ENCODE measurements around the gene FZD4. TPM values are rescaled to one million over a fixed set of nuclear protein-coding genes. Genes with fewer than 3 reads are reported as not detected.

The FZD4 gene
- total RNA-seq, 5 donors from 2014 or later (not counting 1 experiment from before 2014, with no cell fraction given) = 0.13 to 0.35 (median 0.20) TPM; not detected in 2

GRCh38 chr11:86934582-86934900 is 20.7 kb downstream of the FZD4 start:
- Histone ChIP-seq H3K27me3 (replicated peaks in 1 of 2; ENCODE audit: control insufficient read depth in 2 of 2, extremely low read depth in 1 of 2, insufficient read depth in 2 of 2, low read length in 1 of 2) (no peaks in the 10 kb centered on the region), H3K27ac (ENCODE audit: low read length) (no peak overlapping the region), H3K36me3 (ENCODE audit: control insufficient read depth in 2 of 2, extremely low read depth in 1 of 2, insufficient read depth in 1 of 2, low read length in 1 of 2) (no peaks in the 10 kb centered on the region), H3K4me3 (ENCODE audit: control insufficient read depth in 1 of 2, extremely low read depth in 1 of 2, low read length in 1 of 2) (no peak overlapping the region), H3K9me3 (no peaks in the 10 kb centered on the region), H3K4me1 (ENCODE audit: control insufficient read depth in 1 of 2, extremely low read depth in 1 of 2, insufficient read depth in 2 of 2, low read length in 2 of 2) (no peaks in the 10 kb centered on the region)
- DNase-seq = no peak
- no peaks in the 10 kb centered on the region for H3K36me3 Mint-ChIP-seq
- no peak overlapping the region for H3K4me3 Mint-ChIP-seq
- CTCF ChIA-PET = interaction anchor here (0.9 to 1.6 kb wide), 5 partner anchors 18 to 486 kb away, joined by 3 to 6 read pairs (median 3); no protein-coding TSS in a partner anchor
- peaks cover 3 to 5% of the 10 kb centered on the region in 2 donors for H3K27me3 Mint-ChIP-seq
- no peak for ATAC-seq (replicated peaks in 1 of 4)
- no peaks in the 10 kb centered on the region for H3K4me1 Mint-ChIP-seq
- H3K9me3 Mint-ChIP-seq = no peaks in the 10 kb centered on the region
- no peak overlapping the region for H3K27ac Mint-ChIP-seq
- POLR2A ChIA-PET = no interaction called here

GRCh38 chr11:86933891-86934581 is 21.2 kb downstream of the FZD4 start:
- WGBS (ENCODE audit: insufficient coverage) = no CpG with 5 or more reads among the region's 7 CpGs
- DNase-seq (no peak), ATAC-seq (replicated peaks in 1 of 4) (no peak)
- H3K36me3 Mint-ChIP-seq = no peaks in the 10 kb centered on the region
- Histone ChIP-seq H3K4me1 (ENCODE audit: control insufficient read depth in 1 of 2, extremely low read depth in 1 of 2, insufficient read depth in 2 of 2, low read length in 2 of 2) (no peaks in the 10 kb centered on the region), H3K27ac (ENCODE audit: low read length) (no peak overlapping the region), H3K4me3 (ENCODE audit: control insufficient read depth in 1 of 2, extremely low read depth in 1 of 2, low read length in 1 of 2) (no peak overlapping the region), H3K36me3 (ENCODE audit: control insufficient read depth in 2 of 2, extremely low read depth in 1 of 2, insufficient read depth in 1 of 2, low read length in 1 of 2) (no peaks in the 10 kb centered on the region), H3K9me3 (no peaks in the 10 kb centered on the region), H3K27me3 (replicated peaks in 1 of 2; ENCODE audit: control insufficient read depth in 2 of 2, extremely low read depth in 1 of 2, insufficient read depth in 2 of 2, low read length in 1 of 2) (no peaks in the 10 kb centered on the region)
- no peak overlapping the region for H3K27ac Mint-ChIP-seq
- no peaks in the 10 kb centered on the region for H3K9me3 Mint-ChIP-seq
- H3K4me1 Mint-ChIP-seq = no peaks in the 10 kb centered on the region
- POLR2A ChIA-PET = no interaction called here
- CTCF ChIA-PET = interaction anchor here (0.5 to 1.6 kb wide), 4 partner anchors 19 to 384 kb away, joined by 3 to 6 read pairs (median 4); no protein-coding TSS in a partner anchor
- H3K27me3 Mint-ChIP-seq = peaks cover 3 to 5% of the 10 kb centered on the region in 2 donors
- no peak overlapping the region for H3K4me3 Mint-ChIP-seq

- ATAC-seq (replicated peaks in 1 of 4) = no peak
- DNase-seq = no peak
- POLR2A ChIA-PET = no interaction called here
- Mint-ChIP-seq H3K36me3 (no peaks in the 10 kb centered on the region), H3K9me3 (no peaks in the 10 kb centered on the region), H3K4me1 (no peaks in the 10 kb centered on the region), H3K27ac (no peak overlapping the region), H3K4me3 (no peak overlapping the region), H3K27me3 (peaks cover 1 to 2% of the 10 kb centered on the region in 2 donors)
- Histone ChIP-seq H3K9me3 (no peaks in the 10 kb centered on the region), H3K27me3 (replicated peaks in 1 of 2; ENCODE audit: control insufficient read depth in 2 of 2, extremely low read depth in 1 of 2, insufficient read depth in 2 of 2, low read length in 1 of 2) (no peaks in the 10 kb centered on the region), H3K36me3 (ENCODE audit: control insufficient read depth in 2 of 2, extremely low read depth in 1 of 2, insufficient read depth in 1 of 2, low read length in 1 of 2) (no peaks in the 10 kb centered on the region), H3K27ac (ENCODE audit: low read length) (no peak overlapping the region), H3K4me3 (ENCODE audit: control insufficient read depth in 1 of 2, extremely low read depth in 1 of 2, low read length in 1 of 2) (no peak overlapping the region), H3K4me1 (ENCODE audit: control insufficient read depth in 1 of 2, extremely low read depth in 1 of 2, insufficient read depth in 2 of 2, low read length in 2 of 2) (no peaks in the 10 kb centered on the region)
- CTCF ChIA-PET = interaction anchor here in 1 of 2 donors (0.7 kb wide), 1 partner anchor 8 kb away, joined by 3 read pairs; no protein-coding TSS in a partner anchor
- 75% methylated on average over 4 of the region's 11 CpGs for WGBS (ENCODE audit: insufficient coverage)
These were observed 22.0 kb downstream of the FZD4 start for GRCh38 chr11:86932924-86933875.

GRCh38 chr11:86932259-86932585 is 23.0 kb downstream of the FZD4 start:
- Histone ChIP-seq H3K36me3 (ENCODE audit: control insufficient read depth in 2 of 2, extremely low read depth in 1 of 2, insufficient read depth in 1 of 2, low read length in 1 of 2) (no peaks in the 10 kb centered on the region), H3K4me3 (ENCODE audit: control insufficient read depth in 1 of 2, extremely low read depth in 1 of 2, low read length in 1 of 2) (no peak overlapping the region), H3K9me3 (no peaks in the 10 kb centered on the region), H3K27me3 (replicated peaks in 1 of 2; ENCODE audit: control insufficient read depth in 2 of 2, extremely low read depth in 1 of 2, insufficient read depth in 2 of 2, low read length in 1 of 2) (no peaks in the 10 kb centered on the region), H3K27ac (ENCODE audit: low read length) (no peak overlapping the region), H3K4me1 (ENCODE audit: control insufficient read depth in 1 of 2, extremely low read depth in 1 of 2, insufficient read depth in 2 of 2, low read length in 2 of 2) (no peaks in the 10 kb centered on the region)
- ChIA-PET CTCF (interaction anchor here in 1 of 2 donors (0.7 to 1.0 kb wide), 2 partner anchors 9 to 358 kb away, joined by 3 read pairs; no protein-coding TSS in a partner anchor), POLR2A (no interaction called here)
- Mint-ChIP-seq H3K27me3 (no peaks in the 10 kb centered on the region), H3K36me3 (no peaks in the 10 kb centered on the region), H3K9me3 (no peaks in the 10 kb centered on the region), H3K4me1 (no peaks in the 10 kb centered on the region), H3K4me3 (no peak overlapping the region), H3K27ac (no peak overlapping the region)
- no CpG with 5 or more reads among the region's 1 CpG for WGBS (ENCODE audit: insufficient coverage)
- DNase-seq (no peak), ATAC-seq (replicated peaks in 1 of 4) (no peak)

GRCh38 chr11:86931548-86932258 is 23.5 kb downstream of the FZD4 start:
- Histone ChIP-seq H3K9me3 (no peaks in the 10 kb centered on the region), H3K36me3 (ENCODE audit: control insufficient read depth in 2 of 2, extremely low read depth in 1 of 2, insufficient read depth in 1 of 2, low read length in 1 of 2) (no peaks in the 10 kb centered on the region), H3K27ac (ENCODE audit: low read length) (no peak overlapping the region), H3K4me3 (ENCODE audit: control insufficient read depth in 1 of 2, extremely low read depth in 1 of 2, low read length in 1 of 2) (no peak overlapping the region), H3K27me3 (replicated peaks in 1 of 2; ENCODE audit: control insufficient read depth in 2 of 2, extremely low read depth in 1 of 2, insufficient read depth in 2 of 2, low read length in 1 of 2) (no peaks in the 10 kb centered on the region), H3K4me1 (ENCODE audit: control insufficient read depth in 1 of 2, extremely low read depth in 1 of 2, insufficient read depth in 2 of 2, low read length in 2 of 2) (no peaks in the 10 kb centered on the region)
- WGBS (ENCODE audit: insufficient coverage) = 17% methylated on average over 2 of the region's 8 CpGs
- Mint-ChIP-seq H3K9me3 (no peaks in the 10 kb centered on the region), H3K36me3 (no peaks in the 10 kb centered on the region), H3K27me3 (no peaks in the 10 kb centered on the region), H3K4me3 (no peak overlapping the region), H3K4me1 (no peaks in the 10 kb centered on the region), H3K27ac (no peak overlapping the region)
- ATAC-seq (replicated peaks in 1 of 4) (no peak), DNase-seq (no peak)
- POLR2A ChIA-PET = no interaction called here
- CTCF ChIA-PET = interaction anchor here in 1 of 2 donors (1.0 kb wide), 1 partner anchor 358 kb away, joined by 3 read pairs; no protein-coding TSS in a partner anchor

GRCh38 chr11:86930957-86931547 is 24.1 kb downstream of the FZD4 start:
- no peak for ATAC-seq (replicated peaks in 1 of 4)
- 100% methylated on average over 1 of the region's 1 CpG for WGBS (ENCODE audit: insufficient coverage)
- no peaks in the 10 kb centered on the region for H3K4me1 ChIP-seq (ENCODE audit: control insufficient read depth in 1 of 2, extremely low read depth in 1 of 2, insufficient read depth in 2 of 2, low read length in 2 of 2)
- no peak overlapping the region for H3K27ac ChIP-seq (ENCODE audit: low read length)
- DNase-seq = no peak
- H3K27ac Mint-ChIP-seq = no peak overlapping the region
- no peaks in the 10 kb centered on the region for H3K36me3 Mint-ChIP-seq
- H3K27me3 ChIP-seq (replicated peaks in 1 of 2; ENCODE audit: control insufficient read depth in 2 of 2, extremely low read depth in 1 of 2, insufficient read depth in 2 of 2, low read length in 1 of 2) = no peaks in the 10 kb centered on the region
- H3K4me3 Mint-ChIP-seq = no peak overlapping the region
- no peaks in the 10 kb centered on the region for H3K9me3 ChIP-seq
- H3K9me3 Mint-ChIP-seq = no peaks in the 10 kb centered on the region
- no peaks in the 10 kb centered on the region for H3K36me3 ChIP-seq (ENCODE audit: control insufficient read depth in 2 of 2, extremely low read depth in 1 of 2, insufficient read depth in 1 of 2, low read length in 1 of 2)
- H3K4me1 Mint-ChIP-seq = no peaks in the 10 kb centered on the region
- ChIA-PET CTCF (interaction anchor here in 1 of 2 donors (1.0 kb wide), 1 partner anchor 359 kb away, joined by 3 read pairs; no protein-coding TSS in a partner anchor), POLR2A (no interaction called here)
- no peaks in the 10 kb centered on the region for H3K27me3 Mint-ChIP-seq
- no peak overlapping the region for H3K4me3 ChIP-seq (ENCODE audit: control insufficient read depth in 1 of 2, extremely low read depth in 1 of 2, low read length in 1 of 2)

Measured in T-cell (primary cell).